RPMI8226 (cell line): ENCODE results near the gene SULT4A1.
"Not testable (repeated sequence)": the region's sequence is repeated elsewhere in the genome, so short reads cannot be mapped to it uniquely, and the experiment has no call there.

ENCODE experiments used
- DNase-seq: peaks from one replicate; pipeline ENCODE4 v3.0.0-alpha.2; 2015

Gene SULT4A1

GRCh38 chr22:43885786-43886185 is 23.5 kb upstream of the SULT4A1 start:
- DNase-seq: no peak

- no peak for DNase-seq
Measured at GRCh38 chr22:43885319-43885671, 23.0 kb upstream of the SULT4A1 start.

- DNase-seq: peak; percentile 69
Measured at GRCh38 chr22:43884600-43885318, 22.4 kb upstream of the SULT4A1 start.

DNA sequence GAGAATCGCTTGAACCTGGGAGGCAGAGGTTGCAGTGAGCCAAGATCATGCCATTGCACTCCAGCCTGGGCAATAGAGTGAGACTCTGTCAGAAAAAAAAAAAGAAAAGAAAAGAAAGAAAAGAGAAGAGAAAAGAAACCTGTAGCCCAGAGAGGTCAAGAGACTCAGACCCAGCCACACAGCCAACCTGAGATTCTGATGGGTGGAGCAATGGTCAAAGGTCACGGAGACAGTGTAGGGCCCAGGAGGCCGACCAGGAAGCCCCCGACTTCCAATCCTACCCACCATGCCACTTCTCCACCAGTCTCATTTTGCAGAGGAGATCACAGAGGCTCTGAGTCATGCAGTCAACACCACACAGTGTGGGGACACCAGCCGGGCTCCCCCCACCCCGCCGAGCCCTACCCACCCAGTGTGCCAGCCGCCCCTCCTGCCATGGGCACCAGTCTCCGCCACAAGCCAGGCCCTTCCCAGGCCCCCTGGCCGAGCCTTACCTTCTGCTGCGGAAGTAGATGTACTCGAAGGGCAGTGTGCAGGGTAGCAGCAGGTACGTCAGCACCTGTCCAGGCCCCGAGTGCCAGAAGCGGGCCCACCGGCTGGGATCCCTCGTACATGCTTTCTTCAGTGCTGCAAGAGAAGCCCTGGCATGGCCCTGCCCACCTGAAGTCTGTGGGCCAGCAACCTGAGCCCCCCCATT is 21.6 kb upstream of the SULT4A1 start:
- no peak for DNase-seq

- DNase-seq: peak; percentile 87
Measured at GRCh38 chr22:43883012-43883661, 20.8 kb upstream of the SULT4A1 start.

- no peak for DNase-seq
Measured at GRCh38 chr22:43882122-43882767, 19.9 kb upstream of the SULT4A1 start.

GRCh38 chr22:43881091-43882061 is 19.1 kb upstream of the SULT4A1 start:
- no peak for DNase-seq

DNA sequence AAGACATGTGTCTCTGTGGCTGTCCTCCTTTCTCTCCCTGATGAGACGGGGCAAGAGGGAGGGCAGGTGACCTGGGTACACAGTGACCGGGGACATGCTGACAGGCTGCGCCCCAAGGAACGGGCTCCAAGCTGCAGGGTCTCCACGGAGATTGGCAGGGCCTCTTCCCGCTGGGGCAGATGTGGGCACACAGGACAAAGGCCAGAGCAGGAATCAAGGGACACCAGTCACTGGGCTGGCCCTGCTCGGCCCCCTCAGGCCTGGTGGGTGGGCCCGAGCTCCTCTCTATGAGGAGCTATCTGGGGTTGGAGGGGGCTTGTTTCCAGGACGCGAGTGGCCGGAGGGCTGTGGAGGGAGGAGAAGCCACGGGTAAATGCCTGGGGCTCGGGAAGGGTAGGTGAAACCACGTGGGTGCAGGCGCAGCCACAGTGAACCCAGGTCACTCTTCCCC is 18.3 kb upstream of the SULT4A1 start:
- DNase-seq: no peak

GRCh38 chr22:43879901-43880540 is 17.7 kb upstream of the SULT4A1 start:
- no peak for DNase-seq

DNA sequence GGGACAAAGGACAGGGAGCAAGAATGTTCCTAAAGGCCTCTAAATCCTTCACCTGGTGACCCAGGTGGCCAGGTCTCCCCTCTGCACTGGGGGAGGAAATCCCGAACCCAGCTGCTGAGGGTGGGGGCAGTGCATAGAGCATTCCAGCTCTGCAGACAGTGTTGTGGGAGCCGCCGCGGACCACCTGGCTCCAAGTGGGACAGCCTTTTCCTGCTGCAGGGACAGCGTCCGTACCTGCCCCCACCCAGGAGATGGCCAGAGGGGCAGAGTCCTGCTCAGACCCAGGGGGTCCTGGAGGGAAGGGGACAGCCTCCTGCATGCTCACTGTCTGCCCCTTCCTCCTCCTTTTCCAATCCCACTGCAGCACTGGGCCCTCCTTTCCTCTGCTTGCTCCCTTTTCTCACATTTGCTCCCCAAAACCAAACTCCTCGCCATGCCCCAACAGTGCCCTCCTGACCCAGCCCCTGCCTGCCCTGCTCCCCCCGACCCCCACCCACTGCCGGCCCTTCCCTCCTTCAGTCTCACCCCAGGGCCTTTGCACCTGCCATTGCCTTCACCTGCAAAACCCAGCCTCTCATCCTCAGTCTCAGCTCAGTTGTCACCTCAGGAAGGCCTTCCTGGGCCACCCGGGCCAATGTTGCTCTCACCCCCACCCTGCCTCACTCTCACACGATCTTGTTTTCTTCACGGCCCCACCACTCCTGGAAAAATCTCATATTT is 16.7 kb upstream of the SULT4A1 start:
- DNase-seq: no peak

GRCh38 chr22:43878079-43878795 is 15.9 kb upstream of the SULT4A1 start:
- no peak for DNase-seq

- DNase-seq: no peak
Measured at GRCh38 chr22:43876866-43877509, 14.7 kb upstream of the SULT4A1 start.

DNA sequence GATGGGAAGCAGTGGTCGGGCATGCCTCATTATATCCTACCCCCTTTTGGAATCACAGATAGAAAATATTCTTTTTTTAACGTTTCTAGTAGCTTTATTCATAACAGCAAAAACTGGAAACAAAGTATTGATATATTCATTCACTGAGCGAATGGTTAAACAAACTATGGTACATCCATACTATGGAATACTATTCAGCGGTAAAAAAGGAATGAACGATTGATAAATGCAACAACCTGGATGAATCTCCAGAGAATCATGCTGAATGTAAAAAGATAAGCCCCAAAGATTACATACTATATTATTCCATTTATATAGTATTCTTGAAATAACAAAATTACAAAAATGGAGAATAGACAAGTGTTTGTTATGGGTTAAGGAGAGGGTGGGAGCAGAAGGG is 7.5 kb upstream of the SULT4A1 start:
- DNase-seq: no peak

GRCh38 chr22:43869001-43869400 is 6.7 kb upstream of the SULT4A1 start:
- DNase-seq: not testable (repeated sequence)

- DNase-seq: peak; percentile 72
Measured at GRCh38 chr22:43867839-43868635, 5.7 kb upstream of the SULT4A1 start.

- no peak for DNase-seq
Measured at GRCh38 chr22:43862882-43863202, 529 bp upstream of the SULT4A1 start.

DNA sequence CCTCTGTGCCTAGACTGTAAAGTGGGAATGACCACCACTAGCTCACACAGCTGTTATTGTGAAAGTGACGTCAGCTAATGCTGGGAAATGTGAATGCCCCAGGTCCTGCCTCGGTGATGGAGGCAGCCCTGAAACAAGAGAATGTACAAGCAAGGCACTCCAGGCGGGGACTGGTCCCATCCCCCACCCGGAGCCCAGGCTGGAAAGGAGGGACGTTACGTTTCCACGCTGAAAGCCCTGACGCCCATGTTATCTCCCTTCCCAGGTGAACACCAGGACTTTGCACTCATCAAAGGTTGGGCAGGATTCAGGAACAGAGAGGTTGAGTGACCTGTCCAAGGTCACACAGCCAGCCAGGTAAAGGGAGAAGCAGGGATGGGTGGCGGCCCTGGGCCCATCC is 784 bp downstream of the SULT4A1 start:
- DNase-seq: no peak

GRCh38 chr22:43860831-43861230 is 1.5 kb downstream of the SULT4A1 start:
- DNase-seq: no peak

- DNase-seq: peak; percentile 68
Measured at GRCh38 chr22:43860126-43860525, 2.2 kb downstream of the SULT4A1 start.
